Mesothelial cell of epicardium (in vitro differentiated cells): ENCODE measurements around the gene PPP2R2C. TPM values are rescaled to one million over a fixed set of nuclear protein-coding genes. Genes with fewer than 3 reads are reported as not detected.

ENCODE experiments used
- DNase-seq, 2 experiments: peaks; one replicate each; pipeline ENCODE4 v3.0.0; 2021; ENCODE audit warnings: low spot score in 2 of 2; ENCODE audit not compliant: unreplicated experiment in 2 of 2
- H3K27ac Mint-ChIP-seq: 2 replicates; pipeline ENCODE4 v1.8.0; 2021; ENCODE audit warnings: mixed read lengths
- H3K27me3 Mint-ChIP-seq: 2 replicates; pipeline ENCODE4 v1.8.0; 2021; ENCODE audit warnings: low read depth, mixed read lengths
- H3K36me3 Mint-ChIP-seq: 2 replicates; pipeline ENCODE4 v1.8.0; 2021; ENCODE audit warnings: mixed read lengths
- H3K4me1 Mint-ChIP-seq: 2 replicates; pipeline ENCODE4 v1.8.0; 2021; ENCODE audit warnings: mixed read lengths
- H3K4me3 Mint-ChIP-seq: 2 replicates; pipeline ENCODE4 v1.8.0; 2021; ENCODE audit warnings: mild to moderate bottlenecking, moderate library complexity, mixed read lengths
- H3K9me3 Mint-ChIP-seq: 2 replicates; pipeline ENCODE4 v1.8.0; 2021; ENCODE audit warnings: mixed read lengths
- CTCF ChIP-seq: fragments of 200-600 bp; sonication (generic); IDR thresholded peaks from one replicate; pipeline ENCODE4 v1.5.0; 2021; ENCODE audit warnings: antibody characterized with exemption; ENCODE audit not compliant: unreplicated experiment
- total RNA-seq: library from RNA; stranded (reverse); gene quantifications from 3 replicates; pipeline ENCODE4 v1.2.1, GENCODE V29; 2021

Gene PPP2R2C
- total RNA-seq, 1 donor from 2014 or later = 5.2 TPM

- peaks cover 18% of the 10 kb centered on the region for H3K27me3 Mint-ChIP-seq
- H3K9me3 Mint-ChIP-seq = no peaks in the 10 kb centered on the region
- H3K27ac Mint-ChIP-seq = no peak overlapping the region
- H3K4me1 Mint-ChIP-seq = no peaks in the 10 kb centered on the region
- no peak for TF ChIP-seq CTCF
- H3K36me3 Mint-ChIP-seq = no peaks in the 10 kb centered on the region
- H3K4me3 Mint-ChIP-seq = no peak overlapping the region
- DNase-seq = no peak
Observed at GRCh38 chr4:6355052-6355451, 117.4 kb downstream of the PPP2R2C start.

- Mint-ChIP-seq H3K9me3 (no peaks in the 10 kb centered on the region), H3K4me1 (no peaks in the 10 kb centered on the region), H3K27ac (no peak overlapping the region), H3K4me3 (no peak overlapping the region), H3K36me3 (no peaks in the 10 kb centered on the region), H3K27me3 (peaks cover 19% of the 10 kb centered on the region)
- no peak for DNase-seq
- no peak for TF ChIP-seq CTCF
Observed at GRCh38 chr4:6354626-6355025, 117.8 kb downstream of the PPP2R2C start.

GRCh38 chr4:6354119-6354518, 118.3 kb downstream of the PPP2R2C start:
- no peak for DNase-seq
- Mint-ChIP-seq H3K27ac (no peak overlapping the region), H3K4me3 (no peak overlapping the region), H3K9me3 (no peaks in the 10 kb centered on the region), H3K36me3 (no peaks in the 10 kb centered on the region), H3K27me3 (peaks cover 20% of the 10 kb centered on the region), H3K4me1 (no peaks in the 10 kb centered on the region)
- no peak for TF ChIP-seq CTCF

GRCh38 chr4:6352031-6352692, 120.3 kb downstream of the PPP2R2C start:
- Mint-ChIP-seq H3K4me3 (no peak overlapping the region), H3K27me3 (peaks cover 26% of the 10 kb centered on the region), H3K27ac (no peak overlapping the region), H3K4me1 (no peaks in the 10 kb centered on the region), H3K9me3 (no peaks in the 10 kb centered on the region), H3K36me3 (no peaks in the 10 kb centered on the region)
- no peak for DNase-seq
- TF ChIP-seq CTCF = no peak

GRCh38 chr4:6351246-6352000, 121.0 kb downstream of the PPP2R2C start:
- Mint-ChIP-seq H3K27ac (no peak overlapping the region), H3K36me3 (no peaks in the 10 kb centered on the region), H3K27me3 (peaks cover 29% of the 10 kb centered on the region), H3K4me1 (no peaks in the 10 kb centered on the region), H3K4me3 (no peak overlapping the region), H3K9me3 (no peaks in the 10 kb centered on the region)
- DNase-seq = no peak
- no peak for TF ChIP-seq CTCF
